Breast epithelium (tissue), 3 donors: Measurements from ENCODE around the gene PLPP3.

Source experiments
- CTCF ChIP-seq, 3 donors: fragments of 450-650 bp; IDR thresholded peaks; one replicate each; pipeline ENCODE4 v1.5.1; 2016 to 2017; ENCODE audit warnings: antibody characterized with exemption in 3 of 3, mild to moderate bottlenecking in 3 of 3, moderate library complexity in 3 of 3
- POLR2A ChIP-seq: fragments of 450-650 bp; IDR thresholded peaks from one replicate; pipeline ENCODE4 v1.6.1; 2016; ENCODE audit warnings: antibody characterized with exemption, mild to moderate bottlenecking, moderate library complexity
- POLR2AphosphoS5 ChIP-seq, 3 donors: sonication (generic); formaldehyde crosslinking; IDR thresholded peaks; one replicate each; pipeline ENCODE4 v1.6.1; 2017; ENCODE audit warnings: antibody characterized with exemption in 3 of 3

GRCh38 chr1:56489695-56490094 is 89.7 kb downstream of the PLPP3 start:
- TF ChIP-seq CTCF (IDR thresholded peaks at IDR 0.05) (no peak), POLR2A (no peak), POLR2AphosphoS5 (IDR thresholded peaks at IDR 0.05) (no peak)
